PC-9 (cell line): ENCODE data around the gene C2orf76. TPM values are rescaled to one million over a fixed set of nuclear protein-coding genes. Genes with fewer than 3 reads are reported as not detected.
"Not testable (repeated sequence)": the region's sequence is repeated elsewhere in the genome, so short reads cannot be mapped to it uniquely, and the experiment has no call there.

Source experiments
- BruUV-seq: library from RNA; stranded (reverse); fragments of 400-500 nt; replicated peaks from 2 replicates; lab custom pipeline; 2021; lab: Mats Ljungman, UMichigan
- CTCF ChIA-PET: fragments of 300-600 bp; sonication (Branson Sonifier 250); formaldehyde crosslinking; loops from one replicate; lab custom pipeline; 2022; ENCODE audit warnings: antibody characterized with exemption; lab: Charles Lee
- POLR2A ChIA-PET: fragments of 300-600 bp; sonication (Branson Sonifier 250); formaldehyde crosslinking; loops from one replicate; lab custom pipeline; 2022; ENCODE audit warnings: antibody characterized with exemption; ENCODE audit not compliant: unreplicated experiment; lab: Charles Lee
- DNase-seq, 2 experiments: peaks; one replicate each; pipeline versions ENCODE4 v3.0.0 to v3.0.0-alpha.2; 2015 to 2022; ENCODE audit warnings: mixed read lengths in 1 of 2
- H2AFZ ChIP-seq: fragments of 200-600 bp; sonication (generic); 2 replicates; pipeline ENCODE4 v1.8.1; 2017; ENCODE audit warnings: antibody characterized with exemption
- H3F3A ChIP-seq: fragments of 200-600 bp; sonication (generic); 2 replicates; pipeline ENCODE4 v1.8.1; 2017; ENCODE audit warnings: antibody characterized with exemption, mild to moderate bottlenecking, low read depth; ENCODE audit not compliant: insufficient read depth
- H3K27ac ChIP-seq: fragments of 200-600 bp; sonication (generic); 2 replicates; pipeline ENCODE4 v1.6.1; 2016; ENCODE audit warnings: mixed run types
- H3K27me3 ChIP-seq: fragments of 200-600 bp; sonication (generic); 2 replicates; pipeline ENCODE4 v1.6.1; 2016; ENCODE audit warnings: low read depth, mixed run types; ENCODE audit not compliant: insufficient read depth
- H3K36me3 ChIP-seq: fragments of 200-600 bp; sonication (generic); 2 replicates; pipeline ENCODE4 v1.6.1; 2016; ENCODE audit warnings: low read depth, mixed run types
- H3K4me1 ChIP-seq: fragments of 200-600 bp; sonication (generic); replicated peaks from 2 replicates; pipeline ENCODE4 v1.6.1; 2016; ENCODE audit warnings: mixed run types; ENCODE audit not compliant: insufficient read depth
- H3K4me2 ChIP-seq: fragments of 200-600 bp; sonication (generic); 2 replicates; pipeline ENCODE4 v1.6.1; 2017; ENCODE audit warnings: mixed run types
- H3K4me3 ChIP-seq: fragments of 200-600 bp; sonication (generic); 2 replicates; pipeline ENCODE4 v1.6.1; 2016; ENCODE audit warnings: mixed run types
- H3K79me2 ChIP-seq: fragments of 200-600 bp; sonication (generic); 2 replicates; pipeline ENCODE4 v1.6.1; 2017; ENCODE audit warnings: low read depth, mixed run types
- H3K9me2 ChIP-seq: fragments of 200-600 bp; sonication (generic); 2 replicates; pipeline ENCODE4 v1.8.1; 2017; ENCODE audit warnings: mild to moderate bottlenecking; ENCODE audit not compliant: insufficient read depth
- H3K9me3 ChIP-seq: fragments of 200-600 bp; sonication (generic); 2 replicates; pipeline ENCODE4 v1.8.1; 2016; ENCODE audit warnings: low read depth; ENCODE audit not compliant: insufficient read depth
- H4K20me1 ChIP-seq: fragments of 200-600 bp; sonication (generic); 2 replicates; pipeline ENCODE4 v1.8.1; 2017; ENCODE audit not compliant: insufficient read depth
- CTCF ChIP-seq: fragments of 200-600 bp; sonication (generic); conservative IDR thresholded peaks from 2 replicates; pipeline ENCODE4 v1.6.1; 2017; ENCODE audit warnings: mixed run types, antibody characterized with exemption, mild to moderate bottlenecking, moderate library complexity
- EZH2 ChIP-seq: fragments of 200-600 bp; sonication (generic); IDR thresholded peaks from 2 replicates; pipeline ENCODE4 v1.8.0; 2017; ENCODE audit warnings: antibody characterized with exemption, low read depth
- intact Hi-C: fragments of 100-400 bp; cut with micrococcal nuclease; formaldehyde crosslinking; loops from one replicate; pipeline ENCODE4 v1.10.0; 2022; ENCODE audit not compliant: unreplicated experiment
- total RNA-seq: library from RNA; stranded (reverse); gene quantifications from 2 replicates; pipeline ENCODE4 v1.2.3, GENCODE V29; 2021

C2orf76 gene
- total RNA-seq, 1 experiment from 2014 or later, result 11.5 TPM

GRCh38 chr2:119377993-119378345 lies 11.3 kb upstream of the C2orf76 start:
- H2AFZ ChIP-seq, result no peak overlapping the region
- H3F3A ChIP-seq, result peaks cover 13% of the 10 kb centered on the region; the same call in 1 of the 2 replicates
- H3K36me3 ChIP-seq, result peaks cover 9% of the 10 kb centered on the region
- intact Hi-C loops, result no loop called here
- TF ChIP-seq CTCF, result no peak
- no peak for TF ChIP-seq EZH2
- POLR2A ChIA-PET, result no interaction called here
- BruUV-seq, result no TSS peak
- H3K27ac ChIP-seq, result no peak overlapping the region
- no peak for DNase-seq
- H3K9me3 ChIP-seq, result no peaks in the 10 kb centered on the region
- H3K4me3 ChIP-seq, result no peak overlapping the region
- no peaks in the 10 kb centered on the region for H3K27me3 ChIP-seq
- CTCF ChIA-PET, result interaction anchor here (0.8 kb wide), 1 partner anchor 845 kb away, joined by 3 read pairs; the partner anchor contains the start of gene TMEM185B
- H3K4me2 ChIP-seq, result no peak overlapping the region
- H3K4me1 ChIP-seq, result no peaks in the 10 kb centered on the region
- no peaks in the 10 kb centered on the region for H3K9me2 ChIP-seq
- no peaks in the 10 kb centered on the region for H4K20me1 ChIP-seq
- H3K79me2 ChIP-seq, result no peaks in the 10 kb centered on the region

GRCh38 chr2:119377294-119377992 lies 10.8 kb upstream of the C2orf76 start:
- H3K4me3 ChIP-seq, result no peak overlapping the region
- intact Hi-C loops, result no loop called here
- H3K4me2 ChIP-seq, result no peak overlapping the region
- H3K79me2 ChIP-seq, result no peaks in the 10 kb centered on the region
- no TSS peak for BruUV-seq
- peaks cover 13% of the 10 kb centered on the region; the same call in 1 of the 2 replicates for H3F3A ChIP-seq
- peaks cover 14% of the 10 kb centered on the region for H3K36me3 ChIP-seq
- H3K27me3 ChIP-seq, result no peaks in the 10 kb centered on the region
- no peaks in the 10 kb centered on the region for H3K9me2 ChIP-seq
- H3K27ac ChIP-seq, result no peak overlapping the region
- no peak for DNase-seq
- POLR2A ChIA-PET, result no interaction called here
- H3K4me1 ChIP-seq, result no peaks in the 10 kb centered on the region
- CTCF ChIA-PET, result interaction anchor here (0.8 kb wide), 1 partner anchor 846 kb away, joined by 3 read pairs; the partner anchor contains the start of gene TMEM185B
- H3K9me3 ChIP-seq, result no peaks in the 10 kb centered on the region
- TF ChIP-seq CTCF, result no peak
- TF ChIP-seq EZH2, result no peak
- no peak overlapping the region for H2AFZ ChIP-seq
- no peaks in the 10 kb centered on the region for H4K20me1 ChIP-seq

GRCh38 chr2:119376810-119377209 lies 10.2 kb upstream of the C2orf76 start:
- no TSS peak for BruUV-seq
- ChIA-PET POLR2A (no interaction called here), CTCF (no interaction called here)
- no peak for DNase-seq
- TF ChIP-seq EZH2 (no peak), CTCF (no peak)
- Histone ChIP-seq H3K27ac (no peak overlapping the region), H3K9me3 (no peaks in the 10 kb centered on the region), H3K4me3 (no peak overlapping the region), H3K4me2 (no peak overlapping the region), H3F3A (peaks cover 13% of the 10 kb centered on the region; the same call in 1 of the 2 replicates), H3K27me3 (no peaks in the 10 kb centered on the region), H4K20me1 (no peaks in the 10 kb centered on the region), H2AFZ (no peak overlapping the region), H3K4me1 (no peaks in the 10 kb centered on the region), H3K79me2 (no peaks in the 10 kb centered on the region), H3K36me3 (peaks cover 21% of the 10 kb centered on the region), H3K9me2 (no peaks in the 10 kb centered on the region)
- intact Hi-C loops, result no loop called here

- CTCF ChIA-PET, intact Hi-C loops, H2AFZ ChIP-seq, H4K20me1 ChIP-seq, POLR2A ChIA-PET, H3K79me2 ChIP-seq, DNase-seq, H3K4me3 ChIP-seq, H3K4me1 ChIP-seq, H3K27me3 ChIP-seq, H3K9me3 ChIP-seq, H3K9me2 ChIP-seq, H3K27ac ChIP-seq, H3K4me2 ChIP-seq, BruUV-seq: not testable (repeated sequence)
- peaks cover 25% of the 10 kb centered on the region for H3K36me3 ChIP-seq
- peaks cover 13% of the 10 kb centered on the region; the same call in 1 of the 2 replicates for H3F3A ChIP-seq
These were observed 9.8 kb upstream of the C2orf76 start for GRCh38 chr2:119376406-119376805.

- CTCF ChIA-PET, BruUV-seq, POLR2A ChIA-PET: not testable (repeated sequence)
These were observed 7.5 kb upstream of the C2orf76 start for GRCh38 chr2:119373907-119374745.

More at GRCh38 chr2:119373907-119374745, 7.5 kb upstream of the C2orf76 start:
- H3K79me2 ChIP-seq, H3K27ac ChIP-seq, H3K27me3 ChIP-seq, H4K20me1 ChIP-seq, H3K9me2 ChIP-seq, intact Hi-C loops, H3K4me2 ChIP-seq, DNase-seq, H3K9me3 ChIP-seq, H3K4me1 ChIP-seq, H3K4me3 ChIP-seq, H2AFZ ChIP-seq: not testable (repeated sequence)
- peaks cover 13% of the 10 kb centered on the region; the same call in 1 of the 2 replicates for H3F3A ChIP-seq
- H3K36me3 ChIP-seq, result peaks cover 44% of the 10 kb centered on the region
